CD4-positive, alpha-beta T cell treated with Interleukin-21 for 1 hour (primary cell): ENCODE data around the gene PIEZO1.
A peak's percentile ranks its signal among the peaks of the same experiment; 100 is the strongest.

ENCODE experiments used
- DNase-seq: peaks from one replicate; pipeline ENCODE4 v3.0.0-alpha.2; 2020

Gene PIEZO1

DNA sequence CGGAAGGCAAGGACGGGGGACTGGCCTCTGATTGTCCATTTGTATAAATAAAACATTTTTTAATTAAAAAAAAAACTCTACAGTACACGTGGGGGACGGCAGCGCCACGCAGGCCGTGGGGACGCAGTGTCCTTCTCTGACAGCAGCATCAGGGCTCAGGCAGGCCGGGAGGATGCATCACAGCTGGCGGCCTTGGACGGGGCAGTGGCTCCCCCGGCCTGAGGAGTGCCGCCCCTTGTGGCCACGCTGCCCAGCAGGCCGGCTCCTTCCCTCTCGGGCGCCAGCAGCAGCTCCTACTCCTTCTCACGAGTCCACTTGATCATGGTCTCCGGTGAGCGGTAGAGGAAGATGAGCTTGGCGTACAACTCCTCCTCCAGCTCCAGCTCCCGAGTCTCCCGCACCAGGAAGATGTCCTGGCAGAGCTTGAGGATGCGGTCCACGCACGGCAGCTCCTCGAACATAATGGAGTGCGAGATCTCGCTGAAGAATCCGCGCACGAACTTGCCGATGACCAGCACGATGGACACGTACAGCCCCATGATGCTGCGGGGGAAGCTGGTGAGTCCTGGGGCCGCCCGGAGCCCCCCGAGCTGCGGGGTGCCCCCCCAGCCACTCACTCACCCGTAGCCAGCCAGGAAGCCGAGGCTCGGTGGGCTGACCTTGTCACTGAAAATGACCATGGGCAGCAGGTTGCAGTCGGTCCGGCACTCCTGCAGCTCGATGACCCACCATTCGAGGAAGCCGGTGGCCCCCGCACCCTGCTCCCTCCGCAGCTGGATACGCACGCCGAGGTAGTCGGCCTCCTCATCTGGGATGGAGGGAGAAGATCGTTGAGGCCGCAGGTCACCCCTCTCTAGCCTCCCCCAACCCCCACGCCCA, 69.5 kb downstream of the PIEZO1 start:
- DNase-seq: no peak

DNA sequence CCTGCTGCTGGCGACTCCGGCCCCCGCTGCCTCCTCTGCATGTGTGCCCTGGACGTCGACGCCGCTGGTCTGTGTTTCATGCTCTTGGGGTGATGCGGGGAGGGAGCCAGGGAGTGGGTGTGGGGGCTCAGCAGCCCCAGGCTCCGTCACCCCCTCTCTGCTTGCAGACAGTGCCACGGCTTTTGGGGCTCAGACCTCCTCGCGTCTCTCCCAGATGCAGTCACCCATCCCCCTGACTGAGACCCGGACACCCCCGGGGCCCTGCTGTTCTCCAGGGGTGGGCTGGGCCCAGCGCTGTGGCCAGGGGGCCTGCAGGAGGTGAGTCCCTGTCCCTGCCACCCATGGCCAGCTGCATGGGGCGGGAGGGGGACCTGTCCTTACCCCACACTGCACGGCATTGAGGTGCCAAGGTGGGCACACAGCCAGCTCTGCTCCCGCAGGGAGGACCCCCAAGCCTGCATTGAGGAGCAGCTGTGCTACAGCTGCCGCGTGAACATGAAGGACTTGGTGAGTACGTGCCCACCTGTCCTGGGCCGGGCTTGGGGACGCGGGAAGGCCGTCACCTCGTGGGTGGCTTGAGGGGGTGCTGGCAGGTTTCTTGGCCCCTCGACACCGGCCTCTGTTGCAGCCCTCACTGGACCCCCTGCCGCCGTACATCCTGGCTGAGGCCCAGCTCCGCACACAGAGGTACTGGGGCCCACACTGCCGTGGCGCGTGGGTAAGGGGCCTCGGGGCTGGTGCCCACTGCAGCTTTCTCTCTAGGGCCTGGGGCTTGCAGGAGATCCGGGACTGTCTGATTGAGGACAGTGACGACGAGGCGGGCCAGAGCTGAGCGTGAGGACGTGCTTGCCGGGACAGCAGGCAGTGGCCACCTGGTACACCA, 70.4 kb downstream of the PIEZO1 start:
- DNase-seq: no peak

DNA sequence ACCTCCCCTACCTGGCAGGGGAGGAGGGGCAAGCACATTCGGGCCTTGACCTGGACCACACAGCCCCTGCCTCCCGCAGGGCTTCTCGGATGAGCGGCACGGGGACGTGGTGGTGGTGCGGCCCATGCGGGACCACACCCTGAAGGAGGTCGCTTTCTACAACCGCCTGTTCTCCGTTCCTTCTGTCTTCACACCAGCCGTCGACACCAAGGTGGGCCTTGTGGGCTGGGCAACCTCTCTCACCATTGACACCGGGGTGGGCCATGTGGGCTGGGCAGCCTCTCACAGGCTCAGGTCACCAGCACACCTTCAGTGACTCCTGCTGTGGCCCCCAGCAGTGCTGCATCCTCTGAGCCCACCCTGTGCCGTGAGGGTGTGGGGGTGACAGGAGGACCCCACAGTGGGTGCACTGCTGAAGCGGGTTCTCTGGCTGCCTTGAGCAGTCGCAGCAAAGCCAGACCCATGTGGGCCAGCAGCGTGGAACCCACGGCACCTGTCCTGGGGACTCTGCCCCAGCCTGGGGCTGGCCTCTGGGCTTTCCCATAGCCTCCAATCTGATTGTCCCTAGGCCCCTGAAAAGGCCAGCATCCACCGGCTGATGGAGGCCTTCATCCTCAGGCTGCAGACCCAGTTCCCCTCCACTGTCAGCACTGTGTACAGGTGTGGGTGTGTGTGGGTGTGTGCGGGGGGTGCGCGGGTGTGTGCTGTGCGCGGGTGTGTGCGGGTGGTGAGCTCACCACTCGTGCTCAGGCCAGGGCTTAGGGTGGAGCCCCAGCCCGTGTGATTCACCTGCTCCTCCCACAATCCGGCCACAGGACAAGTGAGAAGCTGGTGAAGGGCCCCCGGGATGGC, 71.2 kb downstream of the PIEZO1 start:
- no peak for DNase-seq

DNA sequence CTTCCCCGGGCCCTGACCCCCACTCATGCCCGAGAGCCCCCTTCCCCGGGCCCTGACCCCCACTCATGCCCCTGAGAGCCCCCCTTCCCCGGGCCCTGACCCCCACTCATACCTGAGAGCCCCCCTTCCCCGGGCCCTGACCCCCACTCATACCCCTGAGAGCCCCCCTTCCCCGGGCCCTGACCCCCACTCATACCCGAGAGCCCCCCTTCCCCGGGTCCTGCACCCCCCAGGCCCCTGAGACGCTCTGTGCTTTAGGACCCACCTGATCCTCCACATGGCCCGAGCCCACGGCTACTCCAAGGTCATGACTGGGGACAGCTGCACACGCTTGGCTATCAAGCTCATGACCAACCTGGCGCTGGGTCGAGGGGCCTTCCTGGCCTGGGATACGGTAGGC, 72.0 kb downstream of the PIEZO1 start:
- DNase-seq: no peak

DNA sequence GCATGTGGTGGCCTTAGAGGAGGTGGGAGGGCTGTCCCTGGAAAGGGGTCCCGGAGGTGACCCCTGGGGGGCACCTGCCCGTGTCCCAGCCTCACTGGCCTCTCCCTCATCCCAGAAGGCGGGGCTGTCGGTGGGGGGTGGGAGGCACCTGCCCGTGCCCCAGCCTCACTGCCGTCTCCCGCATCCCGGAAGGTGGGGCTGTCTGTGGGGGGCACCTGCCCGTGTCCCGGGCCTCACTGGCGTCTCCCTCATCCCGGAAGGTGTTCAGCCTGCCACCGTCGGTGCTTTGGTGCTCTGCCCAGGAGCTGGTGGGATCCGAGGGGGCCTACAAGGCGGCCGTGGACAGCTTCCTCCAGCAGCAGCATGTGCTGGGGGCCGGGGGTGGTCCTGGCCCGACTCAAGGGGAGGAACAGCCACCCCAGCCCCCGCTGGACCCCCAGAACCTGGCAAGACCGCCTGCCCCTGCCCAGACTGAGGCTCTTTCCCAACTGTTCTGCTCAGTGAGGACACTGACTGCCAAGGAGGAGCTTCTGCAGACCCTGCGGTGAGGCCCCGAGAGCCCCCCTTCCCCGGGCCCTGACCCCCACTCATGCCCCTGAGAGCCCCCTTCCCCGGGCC, 72.5 kb downstream of the PIEZO1 start:
- no peak for DNase-seq

DNA sequence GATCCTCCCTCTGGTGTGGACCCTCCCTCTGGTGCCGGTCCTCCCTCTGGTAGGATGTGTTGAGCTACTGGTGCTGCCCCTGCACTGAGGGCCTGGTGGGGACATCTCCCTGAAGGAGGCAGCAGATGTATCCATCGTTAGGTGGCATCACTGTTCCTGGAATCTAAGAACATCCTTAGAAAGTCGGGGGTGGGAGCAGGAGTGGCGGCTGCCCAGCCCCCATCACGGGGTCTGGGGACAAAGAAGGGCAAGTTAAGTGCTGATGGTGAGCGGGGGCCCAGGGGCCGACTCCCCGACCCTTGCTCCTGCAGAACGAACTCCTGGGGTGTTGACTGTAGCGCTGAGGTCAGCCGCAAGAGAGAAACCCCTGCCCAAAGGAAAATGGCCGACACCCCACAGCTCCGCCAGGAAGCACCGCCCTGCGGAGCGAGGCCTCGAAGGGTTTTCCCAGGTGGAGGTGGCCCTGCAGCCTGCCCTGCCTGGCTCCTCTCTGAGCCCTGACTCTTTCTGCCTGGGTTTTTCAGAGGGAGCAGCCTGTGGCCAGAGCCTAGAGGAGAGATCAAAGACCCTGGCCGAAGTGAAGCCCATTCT, 73.2 kb downstream of the PIEZO1 start:
- no peak for DNase-seq

DNA sequence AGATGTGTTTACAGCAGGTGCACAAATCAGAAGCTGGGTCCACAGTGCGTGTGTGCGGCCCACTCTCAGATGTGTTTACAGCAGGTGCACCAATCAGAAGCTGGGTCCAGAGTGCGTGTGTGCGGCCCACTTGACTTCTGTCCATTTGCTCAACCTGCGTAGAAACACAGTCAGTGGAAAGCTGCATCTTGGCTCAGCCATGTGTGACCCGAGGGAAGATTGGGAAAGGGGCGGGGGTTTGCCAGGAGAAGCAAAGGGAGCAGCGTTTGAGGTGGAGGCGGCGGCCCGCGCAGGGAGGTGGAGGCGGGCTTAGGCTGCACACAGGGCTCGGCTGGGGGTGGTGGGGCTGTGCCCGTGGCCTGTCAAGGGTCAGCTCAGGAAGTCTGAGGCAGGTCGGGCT, 74.5 kb downstream of the PIEZO1 start:
- no peak for DNase-seq

DNA sequence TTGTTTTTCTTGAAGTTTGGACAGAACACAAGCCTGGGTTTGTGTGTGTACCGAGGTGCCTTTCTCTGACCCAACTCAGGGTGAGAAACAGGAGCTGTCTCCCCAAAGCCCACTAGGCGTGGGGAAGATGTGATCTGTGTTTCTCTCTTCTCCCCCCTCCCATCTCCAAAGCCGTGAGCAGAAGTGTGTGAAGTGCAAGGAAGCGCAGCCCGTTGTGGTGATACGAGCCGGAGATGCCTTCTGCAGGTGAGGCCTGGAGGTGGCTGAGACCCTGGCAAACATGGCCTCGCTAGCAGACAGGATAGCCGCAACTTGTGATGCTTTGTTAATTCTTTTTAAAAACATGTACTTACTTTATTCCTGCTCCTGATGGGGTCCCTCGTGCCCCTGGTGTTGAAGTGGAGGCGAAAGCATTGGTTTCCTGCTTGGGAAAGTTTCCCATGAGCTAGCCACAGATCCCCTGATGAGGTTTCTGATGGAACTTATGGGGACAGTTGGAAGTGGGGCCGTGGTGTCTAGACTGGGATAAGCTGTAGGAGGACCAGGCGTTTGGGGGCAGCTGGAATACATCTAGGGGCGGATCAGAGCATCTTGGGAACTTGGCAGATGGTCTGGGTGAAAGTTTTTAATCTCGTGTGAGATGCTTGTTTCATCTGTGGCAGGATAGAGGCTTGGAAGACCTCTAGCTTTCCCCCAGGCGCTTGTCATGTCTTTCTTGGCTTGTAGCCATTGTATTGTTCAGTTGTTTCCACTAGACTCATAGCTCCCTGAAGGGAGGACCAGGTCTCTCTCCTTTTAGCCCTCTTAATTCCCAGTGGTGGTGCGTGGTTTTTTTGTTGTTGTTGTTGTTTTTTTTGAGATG, 77.8 kb downstream of the PIEZO1 start:
- DNase-seq: no peak

DNA sequence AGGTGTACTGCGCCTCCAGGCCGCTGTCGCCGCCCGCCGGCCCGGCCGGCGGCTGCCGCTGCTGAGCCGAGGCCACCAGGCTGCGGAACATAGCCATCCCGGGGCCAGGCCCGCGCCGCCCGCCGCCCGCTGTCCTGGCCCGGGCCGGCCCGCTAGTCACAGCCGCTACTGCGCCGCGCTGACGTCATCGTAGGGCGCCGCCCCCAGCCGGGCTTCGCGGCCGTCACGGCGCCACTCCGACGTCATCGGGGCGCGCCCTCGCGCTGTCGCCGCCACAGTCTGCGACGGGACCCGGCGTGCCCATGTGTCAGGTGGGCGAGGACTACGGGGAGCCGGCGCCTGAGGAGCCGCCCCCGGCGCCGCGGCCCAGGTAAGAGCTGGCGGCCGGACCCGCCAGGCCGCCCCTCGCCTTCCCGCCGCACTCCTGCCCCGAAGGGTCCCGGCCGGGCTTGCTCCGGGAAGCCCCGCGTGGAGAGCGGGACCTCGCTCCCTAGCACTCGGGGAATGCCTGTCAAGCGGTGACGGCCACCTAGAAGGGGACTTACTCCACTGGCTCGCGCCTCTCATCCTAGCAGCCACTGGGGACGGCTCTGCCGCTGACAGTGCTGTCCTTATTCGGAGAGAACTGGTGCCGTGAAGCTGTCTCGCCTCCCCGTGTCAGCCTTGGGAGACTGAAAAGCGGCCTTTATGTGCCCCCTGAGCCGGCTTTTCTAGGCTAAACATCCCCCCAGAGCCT, 78.6 kb downstream of the PIEZO1 start, which contains the start of the genes CTU2 and RNF166:
TSS of gene CTU2 (plus strand) at position 275 of the 736 bp plus-strand sequence. CDS start at position 303, 28 bp downstream.
TSS of gene RNF166 (minus strand) at position 180 of the 736 bp plus-strand sequence. CDS start at position 97, 83 bp downstream.
- peak; percentile 90 for DNase-seq

DNA sequence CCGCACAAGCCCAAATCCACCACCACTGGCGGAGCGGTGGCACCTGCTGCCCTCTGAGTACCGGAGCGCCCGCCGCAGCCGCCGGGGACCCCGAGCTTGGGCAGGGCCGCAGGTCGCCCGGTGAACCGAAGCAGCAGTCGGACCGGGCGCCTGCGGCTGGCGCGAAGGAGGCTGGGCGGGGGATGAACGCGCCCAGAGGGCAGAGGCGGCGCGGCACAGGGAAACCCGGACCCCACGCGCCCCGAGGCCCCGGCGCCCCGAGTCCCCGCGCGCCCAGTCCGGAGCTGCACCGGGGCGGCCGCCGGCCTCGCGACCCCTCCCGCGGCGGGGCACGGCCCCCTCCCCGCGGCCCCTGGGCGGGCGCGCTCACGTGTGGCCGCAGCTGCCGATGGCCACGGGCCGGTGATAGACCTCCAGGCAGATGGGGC, 79.2 kb downstream of the PIEZO1 start:
- DNase-seq: no peak

DNA sequence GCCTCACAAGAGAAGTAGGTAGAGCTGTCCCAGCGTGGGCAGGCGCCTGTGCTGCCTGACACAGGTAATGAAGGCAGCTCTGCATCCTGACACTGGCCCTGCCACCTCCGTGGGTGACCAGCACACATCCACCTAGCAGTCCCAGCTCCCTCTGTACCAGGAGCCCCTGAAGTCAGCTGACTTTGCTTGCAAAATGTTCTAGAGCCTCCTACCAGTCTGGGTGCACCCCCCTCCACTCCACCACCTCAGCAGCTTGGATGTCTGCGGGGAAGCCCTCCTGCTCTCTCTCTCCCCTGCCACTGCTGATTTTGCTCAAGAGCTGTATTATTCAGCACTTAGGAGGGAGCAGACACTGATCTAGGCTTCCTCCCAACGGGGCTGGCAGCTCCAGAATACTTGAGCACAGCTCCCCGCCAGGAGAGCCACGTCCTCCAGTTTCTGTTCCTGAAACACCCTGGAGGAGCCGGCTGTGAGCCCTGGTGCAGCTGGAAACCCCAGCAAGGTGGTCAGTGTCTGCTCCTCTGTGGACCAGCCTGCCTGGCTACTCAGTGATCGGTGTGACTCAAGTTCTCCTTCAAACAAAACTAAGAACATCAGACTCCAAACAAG, 79.8 kb downstream of the PIEZO1 start:
- peak; percentile 48 for DNase-seq

DNA sequence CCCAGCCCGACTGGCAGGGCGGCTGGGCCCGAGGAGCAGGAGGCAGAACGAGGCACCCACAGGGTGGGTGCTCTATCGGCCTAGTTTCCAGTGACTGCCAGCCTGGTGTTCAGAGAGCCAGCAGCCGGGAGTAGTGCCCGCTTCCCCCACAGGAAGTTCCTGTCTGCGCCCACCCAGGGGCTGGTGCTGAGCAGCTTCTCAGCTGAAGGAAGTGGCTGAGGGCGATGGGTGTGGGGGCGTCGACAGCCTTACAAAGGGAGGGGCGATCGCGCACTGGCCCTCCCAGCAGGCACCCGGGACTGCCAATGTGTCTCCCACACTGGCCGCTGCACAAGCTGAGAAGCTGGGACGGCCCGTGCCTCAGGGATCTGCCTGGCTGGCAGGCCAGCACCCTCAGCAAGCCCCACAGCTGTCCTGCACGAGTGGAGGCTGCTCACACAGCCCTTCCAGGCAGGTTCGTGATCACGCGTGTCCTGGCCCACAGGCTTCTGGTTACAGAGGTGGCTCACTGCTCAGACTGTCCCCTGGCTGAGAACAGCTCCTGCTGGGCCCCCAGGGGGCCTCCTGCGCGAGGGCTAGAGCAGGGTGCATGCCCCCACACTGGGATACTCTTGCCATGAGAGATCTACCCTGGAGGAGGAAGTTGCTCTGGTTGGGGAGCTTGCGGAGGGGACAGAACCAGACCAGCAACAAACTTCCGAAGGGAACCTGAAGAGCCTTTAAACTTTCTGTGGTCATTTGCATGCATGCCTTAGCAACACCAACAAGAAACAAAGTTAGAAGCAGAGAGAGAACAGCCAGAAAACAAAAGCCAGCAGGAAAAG, 81.3 kb downstream of the PIEZO1 start:
- DNase-seq: peak; percentile 77

DNA sequence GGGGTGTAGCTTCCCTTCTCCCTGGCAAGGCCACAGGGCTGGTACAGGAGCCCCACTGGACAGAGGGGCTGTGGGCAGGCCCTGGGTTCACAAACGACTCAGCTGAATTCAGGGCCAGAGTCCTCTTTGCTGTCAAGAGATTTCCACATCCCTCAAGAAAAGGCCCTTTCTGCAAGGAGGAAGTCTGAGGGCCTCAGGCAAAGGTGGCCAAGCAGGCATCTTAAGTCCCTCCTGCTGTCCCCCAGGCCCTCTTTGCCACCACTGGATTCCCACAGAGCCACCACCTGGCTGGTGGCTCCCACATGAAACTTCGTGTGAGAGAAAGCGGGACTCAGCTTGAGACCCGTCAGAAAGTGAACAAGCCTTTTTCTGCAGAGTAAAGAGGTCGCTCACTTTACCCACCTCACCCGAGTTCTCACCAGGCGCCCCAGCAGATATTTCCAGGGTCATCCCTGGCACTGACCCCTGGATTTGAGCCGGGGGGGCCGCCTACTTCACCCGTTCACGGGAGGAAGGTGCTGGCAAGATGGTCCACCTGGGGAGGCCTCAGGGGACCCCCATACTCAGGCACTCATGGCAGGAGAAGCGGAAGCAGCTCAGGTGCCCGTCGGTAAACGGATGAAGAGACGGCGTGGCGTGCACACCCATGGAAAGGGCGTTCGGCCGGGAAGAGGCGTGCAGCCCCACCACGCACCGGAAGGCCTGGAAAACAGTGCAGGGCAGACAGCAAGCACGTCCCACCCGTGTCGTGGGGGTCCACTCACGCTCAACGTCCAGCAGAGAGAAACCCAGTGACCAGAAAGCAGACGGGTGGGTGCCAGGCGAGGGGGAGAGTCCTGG, 82.4 kb downstream of the PIEZO1 start:
- no peak for DNase-seq

DNA sequence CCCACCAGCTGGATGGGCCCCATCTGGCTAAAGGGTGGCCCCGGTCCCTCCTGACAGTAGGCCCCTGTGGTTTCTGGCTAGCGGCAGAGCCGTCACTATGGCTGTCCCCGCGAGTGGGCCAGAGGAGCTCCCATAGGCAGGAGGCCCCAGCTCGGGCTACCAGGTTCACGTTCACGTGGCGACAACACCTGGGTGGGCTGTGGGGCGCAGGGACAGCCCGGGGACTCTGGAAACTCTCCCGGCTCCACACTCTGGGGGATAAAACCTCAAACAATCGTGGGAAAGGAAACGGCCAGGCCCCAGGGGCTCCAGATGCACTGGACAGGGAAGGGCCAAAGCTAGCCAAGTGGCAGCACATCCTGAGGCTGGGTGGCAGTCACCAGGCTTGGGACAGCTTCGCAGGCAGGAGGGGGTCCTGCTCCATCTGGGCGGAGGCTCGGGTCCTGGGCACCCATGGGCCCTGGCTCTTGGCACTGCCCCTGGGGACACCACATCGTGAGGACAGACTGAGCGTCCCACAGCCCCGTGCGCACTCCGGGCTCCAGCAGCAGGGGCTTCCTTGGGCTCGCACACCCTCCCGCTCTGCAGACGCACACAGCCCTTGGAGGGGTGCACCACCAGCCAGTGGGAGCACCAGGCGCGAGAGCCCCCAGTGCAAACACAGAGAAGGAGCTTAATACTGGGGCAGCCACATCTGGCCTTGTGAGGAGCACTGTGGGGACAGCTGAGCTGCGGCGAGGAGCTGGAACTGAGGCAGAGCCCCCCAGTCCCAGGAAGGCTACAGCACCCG, 83.2 kb downstream of the PIEZO1 start:
- DNase-seq: no peak

DNA sequence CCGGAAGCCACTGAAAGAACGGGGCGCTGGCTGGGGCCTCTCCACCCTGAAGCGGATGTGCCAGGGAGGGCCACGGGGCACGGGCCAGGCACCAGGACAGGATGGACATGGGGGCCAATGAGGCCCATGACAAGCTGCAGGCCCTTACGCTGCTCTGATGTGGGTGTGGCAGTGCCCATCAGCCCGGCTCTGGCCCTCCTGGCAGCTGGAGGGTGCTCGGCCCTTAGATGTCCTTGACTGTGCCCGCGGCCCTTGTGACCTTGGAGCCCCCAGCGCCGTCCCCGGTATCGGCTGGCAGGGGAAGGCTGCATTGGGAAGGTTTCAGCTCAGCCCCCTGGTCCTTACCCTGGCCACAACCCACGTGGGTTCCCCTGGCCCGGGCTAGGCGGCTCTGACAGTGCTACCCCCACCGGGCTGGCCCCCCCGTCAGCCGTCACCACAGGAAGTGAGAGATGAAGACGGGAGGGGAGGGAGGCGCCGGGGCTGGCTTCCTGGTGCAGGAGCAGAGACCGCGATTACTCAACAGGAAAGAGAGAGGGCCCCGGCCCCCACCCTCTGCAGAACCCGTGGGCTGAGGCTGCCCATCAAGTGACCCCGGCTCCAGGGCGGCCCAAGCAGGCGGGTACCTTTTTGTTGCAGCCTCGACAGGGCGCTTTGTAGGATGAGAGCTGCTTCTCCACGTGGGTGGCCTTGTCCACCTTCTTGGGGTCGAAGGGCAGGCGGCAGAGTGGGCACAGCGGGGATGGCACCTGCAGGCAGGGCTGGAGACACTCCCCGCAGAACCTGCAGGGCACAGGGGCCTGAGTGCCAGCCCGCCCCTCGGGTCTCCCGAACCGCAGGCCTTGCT, 84.2 kb downstream of the PIEZO1 start:
- peak; percentile 94 for DNase-seq

DNA sequence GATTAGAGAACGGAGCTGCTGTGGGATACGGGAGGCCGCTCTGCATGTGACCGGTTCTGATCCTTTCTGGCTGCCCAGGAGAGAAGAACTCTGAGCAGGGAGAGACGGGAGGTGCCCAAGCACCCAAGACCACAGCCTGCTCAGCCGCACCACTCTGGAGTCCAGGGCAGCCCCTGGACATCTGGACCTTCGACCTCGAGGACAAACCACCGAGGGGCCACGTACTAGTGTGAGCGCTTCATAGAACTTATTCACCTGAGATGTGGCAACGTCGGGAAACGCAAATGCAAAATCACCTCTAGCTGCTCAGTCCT, 84.7 kb downstream of the PIEZO1 start:
- no peak for DNase-seq
